Ovary (tissue), 3 donors: Measurements from ENCODE around the gene DCLRE1B.

Source experiments
- CTCF ChIP-seq, 3 donors: fragments of 450-650 bp in 2 of 3; fragments of 200-600 bp in 1 of 3; IDR thresholded peaks; one replicate each; pipeline versions ENCODE4 v1.5.1 to v1.8.0; 2016 to 2022; ENCODE audit warnings: antibody characterized with exemption in 3 of 3, mild to moderate bottlenecking in 1 of 3
- EP300 ChIP-seq: sonication (generic); formaldehyde crosslinking; IDR thresholded peaks from one replicate; pipeline ENCODE4 v1.6.1; 2017; ENCODE audit warnings: antibody characterized with exemption
- POLR2A ChIP-seq: fragments of 450-650 bp; IDR thresholded peaks from one replicate; pipeline ENCODE4 v1.6.1; 2017; ENCODE audit warnings: antibody characterized with exemption, mild to moderate bottlenecking, moderate library complexity
- donor health status: DM: no; HTN: no; CAD: no.

GRCh38 chr1:113881661-113882060 is 23.5 kb upstream of the DCLRE1B start:
- TF ChIP-seq CTCF (IDR thresholded peaks at IDR 0.05) (no peak), POLR2A (no peak), EP300 (no peak)
